Choroid plexus epithelial cell (primary cell): ENCODE results near the gene SLC9C2.
A peak's percentile ranks its signal among the peaks of the same experiment; 100 is the strongest.
"Not testable (repeated sequence)": the region's sequence is repeated elsewhere in the genome, so short reads cannot be mapped to it uniquely, and the experiment has no call there.

Experiments used
- DNase-seq: peaks from one replicate; pipeline ENCODE4 v3.0.0-alpha.2; 2010; ENCODE audit warnings: low read depth
- H3K4me3 ChIP-seq: 2 replicates; pipeline ENCODE4 v1.5.1; 2011; ENCODE audit warnings: low read depth, mild to moderate bottlenecking, control low read depth, low read length, moderate library complexity
- CTCF ChIP-seq: conservative IDR thresholded peaks from 2 replicates; pipeline ENCODE4 v1.5.1; 2011; ENCODE audit warnings: low read depth, mild to moderate bottlenecking, control low read depth, inconsistent platforms, low read length, moderate library complexity

Gene SLC9C2

GRCh38 chr1:173495609-173496267, 107.1 kb downstream of the SLC9C2 start:
- H3K4me3 ChIP-seq = no peak overlapping the region
- no peak for DNase-seq
- TF ChIP-seq CTCF = no peak

GRCh38 chr1:173493125-173493524, 109.7 kb downstream of the SLC9C2 start:
- DNase-seq, H3K4me3 ChIP-seq: not testable (repeated sequence)

- no peak overlapping the region for H3K4me3 ChIP-seq
- no peak for DNase-seq
- TF ChIP-seq CTCF = no peak
Measured at GRCh38 chr1:173491508-173491907, 111.4 kb downstream of the SLC9C2 start.

GRCh38 chr1:173489929-173490328, 112.9 kb downstream of the SLC9C2 start:
- H3K4me3 ChIP-seq = no peak overlapping the region
- no peak for TF ChIP-seq CTCF
- DNase-seq = no peak

GRCh38 chr1:173489149-173489600, 113.7 kb downstream of the SLC9C2 start:
- no peak for TF ChIP-seq CTCF
- H3K4me3 ChIP-seq = no peak overlapping the region
- DNase-seq = peak; percentile 42

GRCh38 chr1:173488001-173488400, 114.9 kb downstream of the SLC9C2 start:
- H3K4me3 ChIP-seq = no peak overlapping the region
- no peak for DNase-seq
- no peak for TF ChIP-seq CTCF

- DNase-seq = no peak
- no peak overlapping the region for H3K4me3 ChIP-seq
- TF ChIP-seq CTCF = no peak
Measured at GRCh38 chr1:173485401-173485800, 117.5 kb downstream of the SLC9C2 start.
